Fibroblast of lung (primary cell): Measurements from ENCODE around the gene SRSF2. TPM values are rescaled to one million over a fixed set of nuclear protein-coding genes. Genes with fewer than 3 reads are reported as not detected.
"Not testable (repeated sequence)": the region's sequence is repeated elsewhere in the genome, so short reads cannot be mapped to it uniquely, and the experiment has no call there.

ENCODE experiments used
- DNase-seq, 2 donors: peaks; one replicate each; pipeline versions ENCODE4 v3.0.0 to v3.0.0-alpha.2; 2010; ENCODE audit warnings: low read depth in 2 of 2
- H2AFZ ChIP-seq: 2 replicates; pipeline ENCODE4 v1.5.1; 2012; ENCODE audit warnings: low read length, control low read depth, inconsistent platforms
- H3K27ac ChIP-seq: 2 replicates; pipeline ENCODE4 v1.5.1; 2011; ENCODE audit warnings: low read length, control low read depth; ENCODE audit not compliant: insufficient read depth
- H3K27me3 ChIP-seq: 2 replicates; pipeline ENCODE4 v1.5.1; 2011; ENCODE audit warnings: mild to moderate bottlenecking, low read length; ENCODE audit not compliant: control insufficient read depth, insufficient read depth
- H3K36me3 ChIP-seq: 2 replicates; pipeline ENCODE4 v1.5.1; 2011; ENCODE audit warnings: low read length; ENCODE audit not compliant: control insufficient read depth, insufficient read depth
- H3K4me1 ChIP-seq: 2 replicates; pipeline ENCODE4 v1.5.1; 2011; ENCODE audit warnings: low read length; ENCODE audit not compliant: control insufficient read depth, insufficient read depth; ENCODE audit errors: extremely low read depth
- H3K4me2 ChIP-seq: 2 replicates; pipeline ENCODE4 v1.5.1; 2011; ENCODE audit warnings: low read length, control low read depth; ENCODE audit not compliant: insufficient read depth; ENCODE audit errors: extremely low read depth
- H3K4me3 ChIP-seq, 4 experiments: fragments of 200-600 bp in 1 of 4; sonication (generic) in 1 of 4; replicated peaks in 1 of 4; 2 replicates each; pipeline ENCODE4 v1.5.1; 2011 to 2016; ENCODE audit warnings: low read length in 4 of 4, low read depth in 3 of 4, mild to moderate bottlenecking in 3 of 4, control low read depth in 2 of 4, inconsistent platforms in 1 of 4, mixed read lengths in 1 of 4; ENCODE audit not compliant: insufficient read depth in 1 of 4; ENCODE audit errors: control extremely low read depth in 1 of 4
- H3K79me2 ChIP-seq: 2 replicates; pipeline ENCODE4 v1.5.1; 2012; ENCODE audit warnings: mild to moderate bottlenecking, low read length, inconsistent platforms; ENCODE audit not compliant: control insufficient read depth, insufficient read depth
- H3K9ac ChIP-seq: 2 replicates; pipeline ENCODE4 v1.5.1; 2011; ENCODE audit warnings: mild to moderate bottlenecking, low read length, control low read depth; ENCODE audit not compliant: insufficient read depth
- H3K9me3 ChIP-seq: 2 replicates; pipeline ENCODE4 v1.5.1; 2012; ENCODE audit warnings: low read depth, low read length; ENCODE audit not compliant: control insufficient read depth, insufficient read depth
- H4K20me1 ChIP-seq: 2 replicates; pipeline ENCODE4 v1.5.1; 2011; ENCODE audit warnings: low read length; ENCODE audit not compliant: control insufficient read depth, insufficient read depth; ENCODE audit errors: extremely low read depth
- EZH2 ChIP-seq: IDR thresholded peaks from 2 replicates; pipeline ENCODE4 v1.5.1; 2012; ENCODE audit warnings: low read length, control low read depth, mild to moderate bottlenecking; ENCODE audit errors: missing control alignments
- polyA plus RNA-seq, 2 donors: library from polyadenylated mRNA; depleted of rRNA in 1 of 2; stranded (reverse) in 1 of 2; unstranded in 1 of 2; fragments of >200 nt; gene quantifications; 2 replicates each; pipeline ENCODE4 v1.2.1, GENCODE V29; 2011 to 2012; ENCODE audit warnings: missing spikeins in 1 of 2
- total RNA-seq: library from RNA; depleted of rRNA; stranded (reverse); fragments of >200 nt; gene quantifications from 2 replicates; pipeline ENCODE4 v1.2.1, GENCODE V29; 2014
- TF ChIP-seq, protein P1 (sequence below), 2 donors: IDR thresholded peaks in 1 of 2; conservative IDR thresholded peaks in 1 of 2; 1 replicate in 1 of 2; 2 replicates in 1 of 2; pipeline ENCODE4 v1.5.1; 2011 to 2012; ENCODE audit warnings: low read length in 2 of 2, control low read depth in 1 of 2, inconsistent platforms in 1 of 2, low read depth in 1 of 2, mild to moderate bottlenecking in 1 of 2

Gene SRSF2
- total and polyA plus RNA-seq, 2 donors (not counting 1 experiment from before 2014, with no cell fraction given), result 77.5 to 203 TPM

DNA sequence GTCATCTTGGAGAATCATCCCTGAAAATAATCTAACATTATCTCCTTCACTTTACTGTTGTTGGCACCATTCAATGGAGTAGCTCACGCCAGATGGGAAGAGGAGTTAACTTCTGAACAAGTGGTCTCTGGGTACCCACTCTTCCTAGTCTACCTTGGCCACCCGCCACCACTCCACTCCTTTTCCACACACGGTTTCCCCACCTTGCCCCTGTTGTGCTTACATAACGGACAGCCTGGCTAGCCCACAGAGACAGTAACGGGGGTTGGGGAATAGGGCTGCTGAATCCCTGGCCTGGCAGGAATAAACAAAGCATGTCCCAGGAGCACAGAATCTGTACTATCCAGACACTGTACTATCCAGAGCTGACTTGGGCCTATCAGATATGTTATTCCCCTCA is 22.8 kb downstream of the SRSF2 start:
- no peak overlapping the region for H2AFZ ChIP-seq
- H4K20me1 ChIP-seq, result no peaks in the 10 kb centered on the region
- H3K36me3 ChIP-seq, result peaks cover 12% of the 10 kb centered on the region
- no peak overlapping the region for H3K4me3 ChIP-seq
- DNase-seq, result no peak
- no peak overlapping the region for H3K9ac ChIP-seq
- no peaks in the 10 kb centered on the region for H3K9me3 ChIP-seq
- no peaks in the 10 kb centered on the region for H3K27me3 ChIP-seq
- peaks cover 15% of the 10 kb centered on the region for H3K79me2 ChIP-seq
- TF ChIP-seq, protein P1, sequence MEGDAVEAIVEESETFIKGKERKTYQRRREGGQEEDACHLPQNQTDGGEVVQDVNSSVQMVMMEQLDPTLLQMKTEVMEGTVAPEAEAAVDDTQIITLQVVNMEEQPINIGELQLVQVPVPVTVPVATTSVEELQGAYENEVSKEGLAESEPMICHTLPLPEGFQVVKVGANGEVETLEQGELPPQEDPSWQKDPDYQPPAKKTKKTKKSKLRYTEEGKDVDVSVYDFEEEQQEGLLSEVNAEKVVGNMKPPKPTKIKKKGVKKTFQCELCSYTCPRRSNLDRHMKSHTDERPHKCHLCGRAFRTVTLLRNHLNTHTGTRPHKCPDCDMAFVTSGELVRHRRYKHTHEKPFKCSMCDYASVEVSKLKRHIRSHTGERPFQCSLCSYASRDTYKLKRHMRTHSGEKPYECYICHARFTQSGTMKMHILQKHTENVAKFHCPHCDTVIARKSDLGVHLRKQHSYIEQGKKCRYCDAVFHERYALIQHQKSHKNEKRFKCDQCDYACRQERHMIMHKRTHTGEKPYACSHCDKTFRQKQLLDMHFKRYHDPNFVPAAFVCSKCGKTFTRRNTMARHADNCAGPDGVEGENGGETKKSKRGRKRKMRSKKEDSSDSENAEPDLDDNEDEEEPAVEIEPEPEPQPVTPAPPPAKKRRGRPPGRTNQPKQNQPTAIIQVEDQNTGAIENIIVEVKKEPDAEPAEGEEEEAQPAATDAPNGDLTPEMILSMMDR (conservative IDR thresholded peaks at IDR 0.05 in 1 of 2, IDR thresholded peaks at IDR 0.05 in 1 of 2; ENCODE audit: low read depth in 1 of 2, low read length in 2 of 2), result no peak
- no peak for TF ChIP-seq EZH2
- H3K4me2 ChIP-seq, result no peak overlapping the region
- H3K4me1 ChIP-seq, result peaks cover 24% of the 10 kb centered on the region
- H3K27ac ChIP-seq, result no peak overlapping the region

DNA sequence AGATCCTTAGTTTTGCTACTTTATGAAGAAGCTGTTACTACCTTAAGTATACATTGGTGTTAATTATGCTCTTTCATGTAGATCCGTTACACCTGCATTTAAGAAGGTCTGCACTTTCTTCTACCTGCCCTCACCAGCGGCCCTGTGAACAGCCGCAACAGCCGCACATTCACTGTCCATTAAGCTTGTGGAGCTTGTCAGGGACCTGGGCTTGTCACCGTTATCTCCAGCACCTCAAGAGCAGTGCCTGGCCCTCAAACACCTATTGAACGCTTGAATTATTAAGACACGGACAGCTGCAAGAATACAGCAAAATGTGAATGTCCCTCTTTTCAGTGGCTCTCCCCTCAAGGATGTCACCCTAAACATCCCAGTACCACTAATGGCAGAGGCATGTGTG is 23.4 kb downstream of the SRSF2 start:
- Histone ChIP-seq H3K27ac (no peak overlapping the region), H3K9ac (no peak overlapping the region), H2AFZ (no peak overlapping the region), H3K9me3 (no peaks in the 10 kb centered on the region), H3K36me3 (peaks cover 12% of the 10 kb centered on the region), H3K27me3 (no peaks in the 10 kb centered on the region), H3K4me2 (no peak overlapping the region), H3K4me1 (peaks cover 24% of the 10 kb centered on the region), H4K20me1 (no peaks in the 10 kb centered on the region), H3K4me3 (no peak overlapping the region), H3K79me2 (peaks cover 17% of the 10 kb centered on the region)
- no peak for TF ChIP-seq EZH2
- TF ChIP-seq, protein P1 (conservative IDR thresholded peaks at IDR 0.05 in 1 of 2, IDR thresholded peaks at IDR 0.05 in 1 of 2; ENCODE audit: low read depth in 1 of 2, low read length in 2 of 2), result no peak
- DNase-seq, result no peak

DNA sequence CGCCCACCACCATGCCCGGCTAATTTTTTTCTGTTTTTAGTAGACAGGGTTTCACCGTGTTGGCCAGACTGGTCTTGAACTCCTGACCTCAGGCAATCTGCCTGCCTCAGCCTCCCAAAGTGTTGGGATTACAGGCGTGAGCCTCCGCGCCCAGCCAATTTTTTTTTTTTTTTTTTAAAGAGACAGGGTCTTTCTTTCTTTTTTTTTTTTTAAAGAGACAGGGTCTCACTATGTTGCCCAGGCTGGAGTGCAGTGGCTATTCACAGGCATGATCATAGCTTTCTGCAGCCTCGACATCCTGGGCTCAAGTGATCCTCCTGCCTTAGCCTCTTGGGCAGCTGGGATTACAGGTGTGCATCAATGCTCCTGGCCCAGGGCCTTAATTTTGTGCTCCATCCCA is 24.8 kb downstream of the SRSF2 start:
- peaks cover 32% of the 10 kb centered on the region for H3K79me2 ChIP-seq
- H4K20me1 ChIP-seq, H3K4me2 ChIP-seq, H3K27me3 ChIP-seq, H3K4me3 ChIP-seq, H3K9ac ChIP-seq, H3K27ac ChIP-seq, DNase-seq, H2AFZ ChIP-seq, H3K9me3 ChIP-seq: not testable (repeated sequence)
- peaks cover 10% of the 10 kb centered on the region for H3K36me3 ChIP-seq
- peaks cover 35% of the 10 kb centered on the region for H3K4me1 ChIP-seq
